GM23338 (cell line): ENCODE measurements around the gene FAM20C. TPM values are rescaled to one million over a fixed set of nuclear protein-coding genes. Genes with fewer than 3 reads are reported as not detected.

Experiments
- ATAC-seq: fragments of 200-7000 bp; cut with Tn5 transposase; 3 replicates; pipeline ENCODE4 v1.9.1; 2020
- DNase-seq: peaks from one replicate; pipeline ENCODE4 v3.0.0-alpha.2; 2015; ENCODE audit warnings: low spot score
- H2AFZ ChIP-seq: fragments of 200-600 bp; sonication (generic); 2 replicates; pipeline ENCODE4 v1.8.0; 2016; ENCODE audit warnings: antibody characterized with exemption, mild to moderate bottlenecking, moderate library complexity
- H3F3A ChIP-seq: fragments of 200-600 bp; sonication (generic); replicated peaks from 2 replicates; pipeline ENCODE4 v1.8.0; 2017; ENCODE audit warnings: antibody characterized with exemption, mixed run types, low read depth
- H3K27ac ChIP-seq: fragments of 200-600 bp; sonication (generic); 2 replicates; pipeline ENCODE4 v1.6.1; 2016; ENCODE audit warnings: low read depth
- H3K27me3 ChIP-seq: fragments of 200-600 bp; sonication (generic); 2 replicates; pipeline ENCODE4 v1.8.0; 2016; ENCODE audit warnings: mild to moderate bottlenecking, mixed run types, moderate library complexity; ENCODE audit not compliant: insufficient read depth
- H3K36me3 ChIP-seq: fragments of 200-600 bp; sonication (generic); 2 replicates; pipeline ENCODE4 v1.8.0; 2016; ENCODE audit warnings: mild to moderate bottlenecking; ENCODE audit not compliant: insufficient read depth
- H3K4me1 ChIP-seq: fragments of 200-600 bp; sonication (generic); 2 replicates; pipeline ENCODE4 v1.8.0; 2016; ENCODE audit warnings: mild to moderate bottlenecking, moderate library complexity; ENCODE audit not compliant: insufficient read depth
- H3K4me2 ChIP-seq: fragments of 200-600 bp; sonication (generic); 2 replicates; pipeline ENCODE4 v1.7.1; 2017; ENCODE audit warnings: mixed run types
- H3K4me3 ChIP-seq: fragments of 200-600 bp; sonication (generic); 2 replicates; pipeline ENCODE4 v1.6.1; 2016; ENCODE audit warnings: mixed run types
- H3K79me2 ChIP-seq: fragments of 200-600 bp; sonication (generic); replicated peaks from 2 replicates; pipeline ENCODE4 v1.8.0; 2017; ENCODE audit warnings: mild to moderate bottlenecking; ENCODE audit not compliant: insufficient read depth
- H3K9me2 ChIP-seq: fragments of 200-600 bp; sonication (generic); 2 replicates; pipeline ENCODE4 v1.8.0; 2017; ENCODE audit not compliant: insufficient read depth
- H4K20me1 ChIP-seq: fragments of 200-600 bp; sonication (generic); replicated peaks from 2 replicates; pipeline ENCODE4 v1.8.0; 2017; ENCODE audit warnings: mild to moderate bottlenecking; ENCODE audit not compliant: insufficient read depth
- H3K27ac Mint-ChIP-seq: 2 replicates; pipeline ENCODE4 v1.8.0; 2020; ENCODE audit warnings: inconsistent platforms, mild to moderate bottlenecking, moderate library complexity, mixed read lengths
- H3K27me3 Mint-ChIP-seq: 3 replicates; pipeline ENCODE4 v1.8.0; 2022; ENCODE audit warnings: low read depth, mild to moderate bottlenecking, moderate library complexity, mixed read lengths, inconsistent platforms; ENCODE audit not compliant: insufficient read depth, poor library complexity
- H3K36me3 Mint-ChIP-seq: 3 replicates; pipeline ENCODE4 v1.8.0; 2021; ENCODE audit warnings: low read depth, mild to moderate bottlenecking, inconsistent platforms, moderate library complexity, mixed read lengths
- H3K4me1 Mint-ChIP-seq: 3 replicates; pipeline ENCODE4 v1.8.0; 2020; ENCODE audit warnings: mild to moderate bottlenecking, inconsistent platforms, mixed read lengths
- H3K4me3 Mint-ChIP-seq: 3 replicates; pipeline ENCODE4 v1.8.0; 2021; ENCODE audit warnings: moderate library complexity, mild to moderate bottlenecking, inconsistent platforms, mixed read lengths
- H3K9me3 Mint-ChIP-seq: 3 replicates; pipeline ENCODE4 v1.8.0; 2020; ENCODE audit warnings: moderate library complexity, mild to moderate bottlenecking, inconsistent platforms, mixed read lengths
- CREB1 ChIP-seq: fragments of 250-450 bp; sonication (Bioruptor Pico); IDR thresholded peaks from 2 replicates; pipeline ENCODE4 v1.5.0; 2020; ENCODE audit warnings: low read depth, mild to moderate bottlenecking, moderate library complexity
- EZH2 ChIP-seq: fragments of 200-600 bp; sonication (generic); IDR thresholded peaks from one replicate; pipeline ENCODE4 v1.8.0; 2017; ENCODE audit warnings: antibody characterized with exemption, mild to moderate bottlenecking, low read depth; ENCODE audit not compliant: unreplicated experiment
- EZH2phosphoT487 ChIP-seq: fragments of 200-600 bp; sonication (generic); IDR thresholded peaks from one replicate; pipeline ENCODE4 v1.8.1; 2018; ENCODE audit warnings: antibody characterized with exemption; ENCODE audit not compliant: unreplicated experiment
- NANOG ChIP-seq: IDR thresholded peaks from 2 replicates; pipeline ENCODE4 v1.6.1; 2016; ENCODE audit warnings: antibody characterized with exemption, borderline replicate concordance
- POLR2AphosphoS5 ChIP-seq: IDR thresholded peaks from 2 replicates; pipeline ENCODE4 v1.6.1; 2016; ENCODE audit warnings: antibody characterized with exemption, low read depth
- REST ChIP-seq: IDR thresholded peaks from one replicate; pipeline ENCODE4 v1.6.1; 2018; ENCODE audit warnings: antibody characterized with exemption; ENCODE audit not compliant: unreplicated experiment
- STAT1 ChIP-seq: IDR thresholded peaks from one replicate; pipeline ENCODE4 v1.6.1; 2016; ENCODE audit warnings: antibody characterized with exemption; ENCODE audit not compliant: unreplicated experiment
- ZNF114 ChIP-seq: fragments of 250-450 bp; sonication (Bioruptor Pico); IDR thresholded peaks from 2 replicates; pipeline ENCODE4 v1.5.0; 2020; ENCODE audit warnings: mild to moderate bottlenecking, moderate library complexity
- ZNF331 ChIP-seq: fragments of 250-450 bp; sonication (Bioruptor Pico); IDR thresholded peaks from 2 replicates; pipeline ENCODE4 v1.5.0; 2020; ENCODE audit warnings: low read depth, mild to moderate bottlenecking, moderate library complexity
- ZNF462 ChIP-seq: fragments of 250-450 bp; sonication (Bioruptor Pico); IDR thresholded peaks from 2 replicates; pipeline ENCODE4 v1.5.0; 2020; ENCODE audit warnings: mild to moderate bottlenecking, moderate library complexity
- polyA plus RNA-seq: library from polyadenylated mRNA; unstranded; fragments of >200 nt; fragmentation: Nextera tagmentation; extraction: Ambion mirVana; gene quantifications from 2 replicates; pipeline ENCODE4 v1.2.1, GENCODE V29; 2016
- total RNA-seq: library from RNA; depleted of rRNA; stranded (reverse); fragments of >200 nt; shearing (Covaris generic); gene quantifications from 2 replicates; pipeline ENCODE4 v1.2.3, GENCODE V29; 2014
- TF ChIP-seq, protein P1 (sequence below): IDR thresholded peaks from 2 replicates; pipeline ENCODE4 v1.6.1; 2016; ENCODE audit warnings: antibody characterized with exemption
- TF ChIP-seq, protein P2 (sequence below), 2 experiments: fragments of 200-600 bp in 1 of 2; sonication (generic) in 1 of 2; conservative IDR thresholded peaks; 2 replicates each; pipeline versions ENCODE4 v1.5.1 to v1.6.1; 2016 to 2017; ENCODE audit warnings: antibody characterized with exemption in 2 of 2, low read depth in 2 of 2, mild to moderate bottlenecking in 2 of 2, moderate library complexity in 1 of 2

The FAM20C gene
- total and polyA plus RNA-seq, 2 experiments from 2014 or later = 7.6 to 24.8 TPM

DNA sequence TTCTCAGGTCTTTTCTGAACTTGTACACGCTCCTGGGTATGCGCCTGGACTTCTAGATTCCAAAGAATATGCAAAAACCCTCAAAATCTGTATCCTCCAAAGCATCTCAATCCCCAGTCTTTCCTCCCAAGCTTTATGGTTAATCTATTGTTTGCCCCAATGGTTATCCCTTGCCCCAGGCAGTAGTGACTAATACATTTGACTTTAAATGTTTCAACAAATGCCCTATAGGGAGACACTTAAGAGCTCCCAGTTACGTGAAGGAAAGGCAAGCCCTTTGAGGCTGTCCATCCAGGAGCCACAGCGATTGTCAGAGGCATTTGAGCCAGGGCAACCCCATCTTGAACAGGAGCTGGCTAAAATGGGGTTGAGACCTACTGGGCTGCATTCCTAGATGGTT lies 84.9 kb downstream of the FAM20C start (continued):
- TF ChIP-seq ZNF462 (CRISPR knock-in tag) (no peak), ZNF114 (CRISPR knock-in tag) (no peak), ZNF331 (no peak), STAT1 (no peak)
- TF ChIP-seq, protein P1, sequence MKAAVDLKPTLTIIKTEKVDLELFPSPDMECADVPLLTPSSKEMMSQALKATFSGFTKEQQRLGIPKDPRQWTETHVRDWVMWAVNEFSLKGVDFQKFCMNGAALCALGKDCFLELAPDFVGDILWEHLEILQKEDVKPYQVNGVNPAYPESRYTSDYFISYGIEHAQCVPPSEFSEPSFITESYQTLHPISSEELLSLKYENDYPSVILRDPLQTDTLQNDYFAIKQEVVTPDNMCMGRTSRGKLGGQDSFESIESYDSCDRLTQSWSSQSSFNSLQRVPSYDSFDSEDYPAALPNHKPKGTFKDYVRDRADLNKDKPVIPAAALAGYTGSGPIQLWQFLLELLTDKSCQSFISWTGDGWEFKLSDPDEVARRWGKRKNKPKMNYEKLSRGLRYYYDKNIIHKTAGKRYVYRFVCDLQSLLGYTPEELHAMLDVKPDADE = no peak

GRCh38 chr7:278081-278480 lies 85.7 kb downstream of the FAM20C start:
- no peak overlapping the region for H3K27ac Mint-ChIP-seq
- H3K27me3 Mint-ChIP-seq = peaks cover 8% of the 10 kb centered on the region
- TF ChIP-seq CREB1 (no peak), EZH2phosphoT487 (no peak), EZH2 (no peak), ZNF331 (no peak), POLR2AphosphoS5 (no peak), NANOG (no peak), REST (no peak)
- TF ChIP-seq, protein P1 = no peak
- TF ChIP-seq, protein P2, sequence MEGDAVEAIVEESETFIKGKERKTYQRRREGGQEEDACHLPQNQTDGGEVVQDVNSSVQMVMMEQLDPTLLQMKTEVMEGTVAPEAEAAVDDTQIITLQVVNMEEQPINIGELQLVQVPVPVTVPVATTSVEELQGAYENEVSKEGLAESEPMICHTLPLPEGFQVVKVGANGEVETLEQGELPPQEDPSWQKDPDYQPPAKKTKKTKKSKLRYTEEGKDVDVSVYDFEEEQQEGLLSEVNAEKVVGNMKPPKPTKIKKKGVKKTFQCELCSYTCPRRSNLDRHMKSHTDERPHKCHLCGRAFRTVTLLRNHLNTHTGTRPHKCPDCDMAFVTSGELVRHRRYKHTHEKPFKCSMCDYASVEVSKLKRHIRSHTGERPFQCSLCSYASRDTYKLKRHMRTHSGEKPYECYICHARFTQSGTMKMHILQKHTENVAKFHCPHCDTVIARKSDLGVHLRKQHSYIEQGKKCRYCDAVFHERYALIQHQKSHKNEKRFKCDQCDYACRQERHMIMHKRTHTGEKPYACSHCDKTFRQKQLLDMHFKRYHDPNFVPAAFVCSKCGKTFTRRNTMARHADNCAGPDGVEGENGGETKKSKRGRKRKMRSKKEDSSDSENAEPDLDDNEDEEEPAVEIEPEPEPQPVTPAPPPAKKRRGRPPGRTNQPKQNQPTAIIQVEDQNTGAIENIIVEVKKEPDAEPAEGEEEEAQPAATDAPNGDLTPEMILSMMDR (conservative IDR thresholded peaks at IDR 0.05; ENCODE audit: low read depth in 2 of 2) = no peak

More at GRCh38 chr7:278081-278480, 85.7 kb downstream of the FAM20C start:
- Histone ChIP-seq H4K20me1 (no peaks in the 10 kb centered on the region), H3K79me2 (no peaks in the 10 kb centered on the region), H3K27ac (no peak overlapping the region), H3K9me2 (0 out of 2 replicates have a peak, but pooled peaks cover 5% of the 10 kb centered on the region), H3F3A (no peaks in the 10 kb centered on the region), H3K4me3 (no peak overlapping the region), H2AFZ (0 out of 2 replicates have a peak overlapping the region, but pooled peaks have one; percentile 10), H3K4me1 (no peaks in the 10 kb centered on the region), H3K27me3 (no peaks in the 10 kb centered on the region), H3K4me2 (no peak overlapping the region), H3K36me3 (peaks cover 4% of the 10 kb centered on the region; the same call in 1 of the 2 replicates)
- no peak overlapping the region for H3K4me3 Mint-ChIP-seq
- ATAC-seq (no peak), DNase-seq (no peak)
- peaks cover 76% of the 10 kb centered on the region for H3K9me3 Mint-ChIP-seq
- no peaks in the 10 kb centered on the region for H3K4me1 Mint-ChIP-seq
- peaks cover 39% of the 10 kb centered on the region for H3K36me3 Mint-ChIP-seq
